GM18520 (cell line): Measurements from ENCODE around the gene HADHB.
"Not testable (repeated sequence)": the region's sequence is repeated elsewhere in the genome, so short reads cannot be mapped to it uniquely, and the experiment has no call there.

Source experiments
- ATAC-seq: cut with Tn5 transposase; IDR thresholded peaks from one replicate; pipeline ENCODE4 v1.9.1; 2021; ENCODE audit not compliant: unreplicated experiment

HADHB gene

GRCh38 chr2:26326514-26326913 lies 81.8 kb downstream of the HADHB start:
- no peak for ATAC-seq

- ATAC-seq, result no peak
Observed at GRCh38 chr2:26327291-26328272, 82.8 kb downstream of the HADHB start.

- ATAC-seq, result not testable (repeated sequence)
Observed at GRCh38 chr2:26329083-26329482, 84.3 kb downstream of the HADHB start.

GRCh38 chr2:26330114-26330549 lies 85.4 kb downstream of the HADHB start:
- no peak for ATAC-seq

- ATAC-seq, result no peak
Observed at GRCh38 chr2:26330604-26331003, 85.9 kb downstream of the HADHB start.

GRCh38 chr2:26331321-26331720 lies 86.6 kb downstream of the HADHB start:
- ATAC-seq, result not testable (repeated sequence)

GRCh38 chr2:26333293-26333692 lies 88.6 kb downstream of the HADHB start:
- no peak for ATAC-seq

- no peak for ATAC-seq
Observed at GRCh38 chr2:26335231-26335630, 90.5 kb downstream of the HADHB start.

- no peak for ATAC-seq
Observed at GRCh38 chr2:26336719-26337118, 92.0 kb downstream of the HADHB start.

- no peak for ATAC-seq
Observed at GRCh38 chr2:26337298-26337697, 92.6 kb downstream of the HADHB start.
